K562 (cell line): ENCODE measurements around the gene SRGN. TPM values are rescaled to one million over a fixed set of nuclear protein-coding genes. Genes with fewer than 3 reads are reported as not detected.

Experiments
- ARNT ChIP-seq, 2 experiments: fragments of 450-650 bp; IDR thresholded peaks; 2 replicates each; pipeline ENCODE4 v1.6.1; 2016; ENCODE audit warnings: mild to moderate bottlenecking in 1 of 2
- BHLHE40 ChIP-seq: IDR thresholded peaks from 2 replicates; pipeline ENCODE4 v1.6.1; 2011; ENCODE audit warnings: low read length, improper control_type of control experiment
- CBX3 ChIP-seq, 2 experiments: IDR thresholded peaks; 1 replicate in 1 of 2; 2 replicates in 1 of 2; pipeline ENCODE4 v1.6.1; 2012; ENCODE audit warnings: inconsistent platforms in 2 of 2, low read length in 2 of 2, borderline replicate concordance in 1 of 2, control low read depth in 1 of 2
- CHD2 ChIP-seq: IDR thresholded peaks from 2 replicates; pipeline ENCODE4 v1.6.1; 2011; ENCODE audit warnings: low read depth, low read length
- KLF6 ChIP-seq: fragments of 250-450 bp; sonication (Bioruptor Pico); IDR thresholded peaks from 2 replicates; pipeline ENCODE4 v1.4.0; 2020; ENCODE audit warnings: mild to moderate bottlenecking, moderate library complexity, borderline replicate concordance
- NFATC3 ChIP-seq: fragments of 450-650 bp; IDR thresholded peaks from 2 replicates; pipeline ENCODE4 v1.6.1; 2017; ENCODE audit warnings: mild to moderate bottlenecking
- POU5F1 ChIP-seq: fragments of 150-350 bp; IDR thresholded peaks from 2 replicates; pipeline ENCODE4 v1.6.1; 2014; ENCODE audit warnings: borderline replicate concordance, low read length, low read depth, mild to moderate bottlenecking; ENCODE audit not compliant: partially characterized antibody
- SUPT5H ChIP-seq: fragments of 450-650 bp; IDR thresholded peaks from 2 replicates; pipeline ENCODE4 v1.6.1; 2016
- TBP ChIP-seq: optimal IDR thresholded peaks from 2 replicates; pipeline ENCODE3; 2011; ENCODE audit warnings: low read depth, low read length, improper control_type of control experiment
- ZNF175 ChIP-seq: fragments of 200-800 bp; sonication (Bioruptor generic); IDR thresholded peaks from 2 replicates; pipeline ENCODE4 v1.6.1; 2016; ENCODE audit warnings: low read depth, mild to moderate bottlenecking, missing genetic modification characterization, missing compliant biosample characterization
- polyA plus RNA-seq, 8 experiments: library from polyadenylated mRNA; depleted of rRNA in 4 of 8; stranded (reverse) in 5 of 8; unstranded in 3 of 8; fragments of >200 nt; fragmentation: Nextera tagmentation in 2 of 8; fragmentation: Illumina TruSeq in 1 of 8; extraction: Ambion mirVana in 2 of 8; extraction: Trizol in 1 of 8; gene quantifications; 2 replicates each; pipeline versions ENCODE4 v1.2.1 to v1.2.3, GENCODE V29; 2011 to 2014; ENCODE audit warnings: inconsistent platforms in 1 of 8, missing spikeins in 1 of 8
- total RNA-seq, 7 experiments: library from RNA; depleted of rRNA in 6 of 7; stranded (reverse); fragments of >200 nt in 6 of 7; fragmentation: Illumina TruSeq in 2 of 7; extraction: Trizol in 2 of 7; gene quantifications; 2 replicates each; pipeline versions ENCODE4 v1.2.1 to v1.2.3, GENCODE V29; 2011 to 2021; ENCODE audit warnings: low replicate concordance in 1 of 7
- TF ChIP-seq, protein P1 (sequence below), 2 experiments: fragments of 200-800 bp in 1 of 2; sonication (Bioruptor generic) in 1 of 2; sonication (generic) in 1 of 2; formaldehyde crosslinking in 1 of 2; IDR thresholded peaks in 1 of 2; conservative IDR thresholded peaks in 1 of 2; 2 replicates each; pipeline versions ENCODE4 v1.5.0 to v1.6.1; 2016 to 2020; ENCODE audit warnings: missing compliant biosample characterization in 1 of 2, missing genetic modification characterization in 1 of 2, missing genetic modification reagents in 1 of 2
- TF ChIP-seq, protein P2 (sequence below): fragments of 200-800 bp; sonication (Bioruptor generic); IDR thresholded peaks from 2 replicates; pipeline ENCODE4 v1.6.1; 2017; ENCODE audit warnings: missing genetic modification characterization, missing compliant biosample characterization
- TF ChIP-seq, protein P3 (sequence below): fragments of 450-650 bp; formaldehyde crosslinking; conservative IDR thresholded peaks from 2 replicates; pipeline ENCODE4 v1.4.0; 2022; ENCODE audit warnings: mild to moderate bottlenecking, missing genetic modification characterization
- TF ChIP-seq, protein P4 (sequence below): fragments of 450-650 bp; formaldehyde crosslinking; IDR thresholded peaks from 2 replicates; pipeline ENCODE4 v1.4.0; 2022; ENCODE audit warnings: mild to moderate bottlenecking, moderate library complexity
- TF ChIP-seq, protein P5 (sequence below): fragments of 450-650 bp; conservative IDR thresholded peaks from 2 replicates; pipeline ENCODE4 v1.6.1; 2016; ENCODE audit warnings: missing genetic modification characterization, low read depth, mild to moderate bottlenecking, missing compliant biosample characterization, moderate library complexity
- TF ChIP-seq, protein P6 (sequence below): sonication (generic); formaldehyde crosslinking; IDR thresholded peaks from 2 replicates; pipeline ENCODE4 v1.8.0; 2022; ENCODE audit warnings: missing genetic modification reagents, mild to moderate bottlenecking, moderate library complexity, borderline replicate concordance

Gene SRGN
- total and polyA plus RNA-seq, 9 of the 15 experiments (the other 6 are each of a cell fraction or from before 2014, with no cell fraction given) = 136 to 304 (median 180) TPM

DNA sequence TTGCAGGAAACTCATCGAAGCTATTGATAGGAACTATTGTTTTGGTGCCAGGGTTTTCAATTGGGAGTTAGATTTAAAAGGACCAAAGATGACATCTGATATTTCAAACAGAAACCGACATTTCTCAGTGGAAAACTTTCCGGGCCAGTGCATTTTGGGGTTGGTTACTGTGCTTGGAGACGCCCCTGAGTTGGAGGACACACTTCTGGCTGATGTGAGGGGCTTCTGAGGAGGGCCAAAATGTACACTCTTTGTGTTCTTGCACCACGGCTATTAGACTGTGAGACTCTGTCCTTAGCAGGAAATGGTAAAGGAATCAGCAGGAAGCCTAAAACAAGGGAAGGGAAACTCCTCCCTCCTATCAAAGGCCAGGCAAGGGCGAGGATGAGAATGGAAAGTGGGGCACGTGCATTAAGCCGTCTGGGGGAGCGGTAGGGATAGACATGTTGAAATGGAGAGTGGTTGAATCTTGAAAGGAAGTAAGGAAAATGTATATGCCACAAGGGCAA is 1.8 kb upstream of the SRGN start (continued):
- TF ChIP-seq, protein P1, sequence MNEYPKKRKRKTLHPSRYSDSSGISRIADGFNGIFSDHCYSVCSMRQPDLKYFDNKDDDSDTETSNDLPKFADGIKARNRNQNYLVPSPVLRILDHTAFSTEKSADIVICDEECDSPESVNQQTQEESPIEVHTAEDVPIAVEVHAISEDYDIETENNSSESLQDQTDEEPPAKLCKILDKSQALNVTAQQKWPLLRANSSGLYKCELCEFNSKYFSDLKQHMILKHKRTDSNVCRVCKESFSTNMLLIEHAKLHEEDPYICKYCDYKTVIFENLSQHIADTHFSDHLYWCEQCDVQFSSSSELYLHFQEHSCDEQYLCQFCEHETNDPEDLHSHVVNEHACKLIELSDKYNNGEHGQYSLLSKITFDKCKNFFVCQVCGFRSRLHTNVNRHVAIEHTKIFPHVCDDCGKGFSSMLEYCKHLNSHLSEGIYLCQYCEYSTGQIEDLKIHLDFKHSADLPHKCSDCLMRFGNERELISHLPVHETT (CRISPR knock-in tag; conservative IDR thresholded peaks at IDR 0.05 in 1 of 2, IDR thresholded peaks at IDR 0.05 in 1 of 2) = peak in 1 of 2 experiments; percentile 65; a peak in 1 of 4 replicates
- peak; percentile 19; the same call in 1 of the 2 replicates for TF ChIP-seq NFATC3
- TF ChIP-seq SUPT5H = peak; percentile 46; the same call in 1 of the 2 replicates
- TF ChIP-seq, protein P2, sequence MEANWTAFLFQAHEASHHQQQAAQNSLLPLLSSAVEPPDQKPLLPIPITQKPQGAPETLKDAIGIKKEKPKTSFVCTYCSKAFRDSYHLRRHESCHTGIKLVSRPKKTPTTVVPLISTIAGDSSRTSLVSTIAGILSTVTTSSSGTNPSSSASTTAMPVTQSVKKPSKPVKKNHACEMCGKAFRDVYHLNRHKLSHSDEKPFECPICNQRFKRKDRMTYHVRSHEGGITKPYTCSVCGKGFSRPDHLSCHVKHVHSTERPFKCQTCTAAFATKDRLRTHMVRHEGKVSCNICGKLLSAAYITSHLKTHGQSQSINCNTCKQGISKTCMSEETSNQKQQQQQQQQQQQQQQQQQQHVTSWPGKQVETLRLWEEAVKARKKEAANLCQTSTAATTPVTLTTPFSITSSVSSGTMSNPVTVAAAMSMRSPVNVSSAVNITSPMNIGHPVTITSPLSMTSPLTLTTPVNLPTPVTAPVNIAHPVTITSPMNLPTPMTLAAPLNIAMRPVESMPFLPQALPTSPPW (CRISPR knock-in tag) = peak; percentile 34; the same call in 1 of the 2 replicates
- TF ChIP-seq CBX3 (IDR thresholded peaks at IDR 0.05; ENCODE audit: borderline replicate concordance in 1 of 2, low read length in 2 of 2) = peak in 1 of 2 experiments; percentile 46; a peak in 1 of 3 replicates
- TF ChIP-seq, protein P3, sequence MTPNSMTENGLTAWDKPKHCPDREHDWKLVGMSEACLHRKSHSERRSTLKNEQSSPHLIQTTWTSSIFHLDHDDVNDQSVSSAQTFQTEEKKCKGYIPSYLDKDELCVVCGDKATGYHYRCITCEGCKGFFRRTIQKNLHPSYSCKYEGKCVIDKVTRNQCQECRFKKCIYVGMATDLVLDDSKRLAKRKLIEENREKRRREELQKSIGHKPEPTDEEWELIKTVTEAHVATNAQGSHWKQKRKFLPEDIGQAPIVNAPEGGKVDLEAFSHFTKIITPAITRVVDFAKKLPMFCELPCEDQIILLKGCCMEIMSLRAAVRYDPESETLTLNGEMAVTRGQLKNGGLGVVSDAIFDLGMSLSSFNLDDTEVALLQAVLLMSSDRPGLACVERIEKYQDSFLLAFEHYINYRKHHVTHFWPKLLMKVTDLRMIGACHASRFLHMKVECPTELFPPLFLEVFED (CRISPR knock-in tag) = peak; percentile 64; the same call in 1 of the 2 replicates
- peak; percentile 57 for TF ChIP-seq TBP
- TF ChIP-seq, protein P4, sequence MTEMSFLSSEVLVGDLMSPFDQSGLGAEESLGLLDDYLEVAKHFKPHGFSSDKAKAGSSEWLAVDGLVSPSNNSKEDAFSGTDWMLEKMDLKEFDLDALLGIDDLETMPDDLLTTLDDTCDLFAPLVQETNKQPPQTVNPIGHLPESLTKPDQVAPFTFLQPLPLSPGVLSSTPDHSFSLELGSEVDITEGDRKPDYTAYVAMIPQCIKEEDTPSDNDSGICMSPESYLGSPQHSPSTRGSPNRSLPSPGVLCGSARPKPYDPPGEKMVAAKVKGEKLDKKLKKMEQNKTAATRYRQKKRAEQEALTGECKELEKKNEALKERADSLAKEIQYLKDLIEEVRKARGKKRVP (CRISPR knock-in tag) = 0 out of 2 replicates have a peak, but pooled peaks have one; percentile 14
- TF ChIP-seq ARNT (IDR thresholded peaks at IDR 0.05) = 0 out of 4 replicates have a peak, but pooled peaks of 1 of the 2 experiments have one; percentile 27
- no peak for TF ChIP-seq ZNF175 (CRISPR knock-in tag)
- no peak for TF ChIP-seq POU5F1
- TF ChIP-seq, protein P5, sequence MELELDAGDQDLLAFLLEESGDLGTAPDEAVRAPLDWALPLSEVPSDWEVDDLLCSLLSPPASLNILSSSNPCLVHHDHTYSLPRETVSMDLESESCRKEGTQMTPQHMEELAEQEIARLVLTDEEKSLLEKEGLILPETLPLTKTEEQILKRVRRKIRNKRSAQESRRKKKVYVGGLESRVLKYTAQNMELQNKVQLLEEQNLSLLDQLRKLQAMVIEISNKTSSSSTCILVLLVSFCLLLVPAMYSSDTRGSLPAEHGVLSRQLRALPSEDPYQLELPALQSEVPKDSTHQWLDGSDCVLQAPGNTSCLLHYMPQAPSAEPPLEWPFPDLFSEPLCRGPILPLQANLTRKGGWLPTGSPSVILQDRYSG (tag) = peak; percentile 45; the same call in 1 of the 2 replicates
- 0 out of 2 replicates have a peak, but pooled peaks have one; percentile 51 for TF ChIP-seq KLF6 (CRISPR knock-in tag)
- TF ChIP-seq, protein P6, sequence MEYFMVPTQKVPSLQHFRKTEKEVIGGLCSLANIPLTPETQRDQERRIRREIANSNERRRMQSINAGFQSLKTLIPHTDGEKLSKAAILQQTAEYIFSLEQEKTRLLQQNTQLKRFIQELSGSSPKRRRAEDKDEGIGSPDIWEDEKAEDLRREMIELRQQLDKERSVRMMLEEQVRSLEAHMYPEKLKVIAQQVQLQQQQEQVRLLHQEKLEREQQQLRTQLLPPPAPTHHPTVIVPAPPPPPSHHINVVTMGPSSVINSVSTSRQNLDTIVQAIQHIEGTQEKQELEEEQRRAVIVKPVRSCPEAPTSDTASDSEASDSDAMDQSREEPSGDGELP (CRISPR knock-in tag) = no peak
- TF ChIP-seq CHD2 = no peak
- TF ChIP-seq BHLHE40 = peak; percentile 95
